Measurements from ENCODE around the gene RAD54L2. TPM values are rescaled to one million over a fixed set of nuclear protein-coding genes. Genes with fewer than 3 reads are reported as not detected.
A peak's percentile ranks its signal among the peaks of the same experiment; 100 is the strongest.

RAD54L2 gene
- total and polyA plus RNA-seq, 9 of the 15 experiments (the other 6 are each of a cell fraction or from before 2014, with no cell fraction given), result 1.3 to 12.2 (median 5.4) TPM

- TF ChIP-seq, protein P1, sequence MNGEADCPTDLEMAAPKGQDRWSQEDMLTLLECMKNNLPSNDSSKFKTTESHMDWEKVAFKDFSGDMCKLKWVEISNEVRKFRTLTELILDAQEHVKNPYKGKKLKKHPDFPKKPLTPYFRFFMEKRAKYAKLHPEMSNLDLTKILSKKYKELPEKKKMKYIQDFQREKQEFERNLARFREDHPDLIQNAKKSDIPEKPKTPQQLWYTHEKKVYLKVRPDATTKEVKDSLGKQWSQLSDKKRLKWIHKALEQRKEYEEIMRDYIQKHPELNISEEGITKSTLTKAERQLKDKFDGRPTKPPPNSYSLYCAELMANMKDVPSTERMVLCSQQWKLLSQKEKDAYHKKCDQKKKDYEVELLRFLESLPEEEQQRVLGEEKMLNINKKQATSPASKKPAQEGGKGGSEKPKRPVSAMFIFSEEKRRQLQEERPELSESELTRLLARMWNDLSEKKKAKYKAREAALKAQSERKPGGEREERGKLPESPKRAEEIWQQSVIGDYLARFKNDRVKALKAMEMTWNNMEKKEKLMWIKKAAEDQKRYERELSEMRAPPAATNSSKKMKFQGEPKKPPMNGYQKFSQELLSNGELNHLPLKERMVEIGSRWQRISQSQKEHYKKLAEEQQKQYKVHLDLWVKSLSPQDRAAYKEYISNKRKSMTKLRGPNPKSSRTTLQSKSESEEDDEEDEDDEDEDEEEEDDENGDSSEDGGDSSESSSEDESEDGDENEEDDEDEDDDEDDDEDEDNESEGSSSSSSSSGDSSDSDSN (IDR thresholded peaks at IDR 0.05; ENCODE audit: borderline replicate concordance in 1 of 2, low read depth in 2 of 2, low read length in 2 of 2), result no peak
- TF ChIP-seq BCL6 (CRISPR knock-in tag; IDR thresholded peaks at IDR 0.05) (no peak), REST (IDR thresholded peaks at IDR 0.05; ENCODE audit: borderline replicate concordance) (peak; percentile 82), REST (CRISPR knock-in tag; IDR thresholded peaks at IDR 0.05; ENCODE audit: low read depth) (no peak), SMC3 (conservative IDR thresholded peaks at IDR 0.05; ENCODE audit: insufficient read depth, low read depth, low read length) (peak; percentile 84), MIER1 (IDR thresholded peaks at IDR 0.05; ENCODE audit: low read depth) (no peak), STAG1 (CRISPR knock-in tag; IDR thresholded peaks at IDR 0.05; ENCODE audit: borderline replicate concordance) (peak; percentile 33; the same call in 1 of the 2 replicates), CREBBP (IDR thresholded peaks at IDR 0.05; ENCODE audit: low read depth, low read length) (no peak), ZKSCAN1 (IDR thresholded peaks at IDR 0.05; ENCODE audit: low read depth, low read length) (no peak), NELFE (IDR thresholded peaks at IDR 0.05; ENCODE audit: insufficient read depth, insufficient read length) (no peak)
These were observed 36.5 kb upstream of the RAD54L2 start (continued) for GRCh38 chr3:51501833-51502561.

Measured in K562 (cell line).